Panc1 (cell line): ENCODE data around the gene CLINT1. TPM values are rescaled to one million over a fixed set of nuclear protein-coding genes. Genes with fewer than 3 reads are reported as not detected.
A peak's percentile ranks its signal among the peaks of the same experiment; 100 is the strongest.

Experiments
- ATAC-seq: fragments of 200-7000 bp; cut with Tn5 transposase; 2 replicates; pipeline ENCODE4 v1.9.1; 2020; ENCODE audit warnings: mild to moderate bottlenecking, moderate library complexity
- BruUV-seq: library from RNA; stranded (reverse); fragments of 400-500 nt; replicated peaks from 2 replicates; lab custom pipeline; 2021; lab: Mats Ljungman, UMichigan
- CTCF ChIA-PET: fragments of 300-600 bp; sonication (Branson Sonifier 250); formaldehyde crosslinking; loops from one replicate; lab custom pipeline; 2022; ENCODE audit warnings: antibody characterized with exemption; lab: Charles Lee
- POLR2A ChIA-PET: fragments of 300-600 bp; sonication (Branson Sonifier 250); formaldehyde crosslinking; loops from one replicate; lab custom pipeline; 2022; ENCODE audit warnings: antibody characterized with exemption; lab: Charles Lee
- DNase-seq: peaks from one replicate; pipeline ENCODE4 v3.0.0-alpha.2; 2010; ENCODE audit warnings: low read depth, low spot score
- H3K27ac ChIP-seq: 2 replicates; pipeline ENCODE4 v1.5.1; 2011; ENCODE audit warnings: mild to moderate bottlenecking, low read length, inconsistent platforms
- H3K27me3 ChIP-seq: fragments of 200-500 bp; sonication (Bioruptor generic); 2 replicates; pipeline ENCODE4 v1.6.0; 2014; ENCODE audit warnings: low read length, inconsistent platforms; ENCODE audit not compliant: control insufficient read depth, insufficient read depth
- H3K36me3 ChIP-seq: fragments of 200-500 bp; sonication (Bioruptor generic); 2 replicates; pipeline ENCODE4 v1.5.1; 2014; ENCODE audit warnings: inconsistent platforms, mild to moderate bottlenecking, low read length, moderate library complexity; ENCODE audit not compliant: control insufficient read depth, insufficient read depth
- H3K4me1 ChIP-seq: 2 replicates; pipeline ENCODE4 v1.5.1; 2011; ENCODE audit warnings: inconsistent platforms, mild to moderate bottlenecking, low read length, moderate library complexity; ENCODE audit not compliant: control insufficient read depth, insufficient read depth
- H3K4me3 ChIP-seq, 2 experiments: 2 replicates each; pipeline ENCODE4 v1.5.1; 2011 to 2012; ENCODE audit warnings: low read depth in 2 of 2, low read length in 2 of 2, mild to moderate bottlenecking in 2 of 2, inconsistent platforms in 1 of 2, moderate library complexity in 1 of 2
- H3K9me3 ChIP-seq: fragments of 200-500 bp; sonication (Bioruptor generic); 2 replicates; pipeline ENCODE4 v1.5.1; 2014; ENCODE audit warnings: low read depth, mild to moderate bottlenecking, inconsistent platforms, low read length, moderate library complexity; ENCODE audit not compliant: control insufficient read depth, insufficient read depth
- POLR2AphosphoS5 ChIP-seq: IDR thresholded peaks from 2 replicates; pipeline ENCODE4 v1.6.1; 2012; ENCODE audit warnings: mild to moderate bottlenecking, low read depth, low read length, moderate library complexity
- SIN3A ChIP-seq: IDR thresholded peaks from 2 replicates; pipeline ENCODE4 v1.6.1; 2012; ENCODE audit warnings: low read depth, mild to moderate bottlenecking, low read length, moderate library complexity, borderline replicate concordance; ENCODE audit not compliant: insufficient read depth
- TCF7L2 ChIP-seq: IDR thresholded peaks from 2 replicates; pipeline ENCODE4 v1.6.1; 2011; ENCODE audit warnings: mild to moderate bottlenecking, low read depth, low read length, inconsistent platforms
- in situ Hi-C: cut with HindIII; loops from 2 replicates; pipeline ENCODE4 v1.10.0; 2016; ENCODE audit warnings: low sequenced_read_pairs, low pct_unique_long_range_greater_than_20kb
- intact Hi-C: fragments of 100-400 bp; cut with micrococcal nuclease; formaldehyde crosslinking; loops from one replicate; pipeline ENCODE4 v1.10.0; 2022; ENCODE audit not compliant: unreplicated experiment
- total RNA-seq: library from RNA; stranded (reverse); gene quantifications from one replicate; pipeline ENCODE4 v1.2.1, GENCODE V29; 2021; ENCODE audit not compliant: unreplicated experiment
- TF ChIP-seq, protein P1 (sequence below), 2 experiments: IDR thresholded peaks; 2 replicates each; pipeline ENCODE4 v1.6.1; 2011 to 2012; ENCODE audit warnings: low read depth in 2 of 2, control low read depth in 1 of 2, low read length in 1 of 2, mild to moderate bottlenecking in 1 of 2, moderate library complexity in 1 of 2; ENCODE audit not compliant: insufficient read depth in 1 of 2
- TF ChIP-seq, protein P2 (sequence below): fragments of 450-650 bp; IDR thresholded peaks from 2 replicates; pipeline ENCODE4 v1.5.1; 2017; ENCODE audit warnings: mild to moderate bottlenecking

Gene CLINT1
- total RNA-seq, 1 experiment from 2014 or later, result 81.6 TPM

DNA sequence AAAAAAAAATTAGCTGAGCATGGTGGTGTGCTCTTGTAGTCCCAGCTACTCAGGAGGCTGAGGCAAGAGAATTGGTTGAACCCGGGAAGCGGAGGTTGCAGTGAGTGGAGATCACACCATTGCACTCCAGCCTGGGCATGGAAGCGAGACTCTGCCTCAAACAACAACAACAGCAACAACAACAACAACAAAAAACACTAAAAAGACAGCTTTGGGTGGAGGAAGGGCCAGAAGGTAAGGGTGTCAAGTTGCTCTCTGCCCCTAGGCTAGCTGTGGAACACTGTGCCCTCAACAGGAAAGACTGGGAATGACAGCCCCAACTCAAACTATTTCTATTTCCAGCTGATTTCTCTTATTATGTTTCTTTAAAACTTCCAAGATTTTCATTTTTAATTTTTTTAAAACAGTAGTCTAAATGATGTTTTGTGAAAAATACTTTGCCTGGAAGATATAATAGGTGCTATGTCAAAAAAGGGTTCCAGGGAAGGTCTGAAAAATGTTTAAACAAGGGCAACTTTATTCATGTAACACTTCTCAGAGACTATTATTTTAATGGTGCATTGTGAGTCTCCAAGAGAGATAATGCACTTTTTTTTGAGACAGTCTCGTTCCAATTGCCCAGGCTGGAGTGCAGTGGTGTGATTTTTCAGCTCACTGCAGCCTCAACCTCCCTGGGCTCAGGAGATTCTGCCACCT is 29.9 kb downstream of the CLINT1 start:
- Histone ChIP-seq H3K9me3 (no peaks in the 10 kb centered on the region), H3K27me3 (no peaks in the 10 kb centered on the region), H3K36me3 (no peaks in the 10 kb centered on the region), H3K4me1 (no peaks in the 10 kb centered on the region), H3K27ac (no peak overlapping the region), H3K4me3 (no peak overlapping the region)
- POLR2A ChIA-PET, result no interaction called here
- CTCF ChIA-PET, result no interaction called here
- ATAC-seq (peak; percentile 73; the same call in 1 of the 2 replicates), DNase-seq (no peak)
- in situ Hi-C loops, result no loop called here
- intact Hi-C loops, result no loop called here
- BruUV-seq, result no TSS peak
- TF ChIP-seq, protein P1, sequence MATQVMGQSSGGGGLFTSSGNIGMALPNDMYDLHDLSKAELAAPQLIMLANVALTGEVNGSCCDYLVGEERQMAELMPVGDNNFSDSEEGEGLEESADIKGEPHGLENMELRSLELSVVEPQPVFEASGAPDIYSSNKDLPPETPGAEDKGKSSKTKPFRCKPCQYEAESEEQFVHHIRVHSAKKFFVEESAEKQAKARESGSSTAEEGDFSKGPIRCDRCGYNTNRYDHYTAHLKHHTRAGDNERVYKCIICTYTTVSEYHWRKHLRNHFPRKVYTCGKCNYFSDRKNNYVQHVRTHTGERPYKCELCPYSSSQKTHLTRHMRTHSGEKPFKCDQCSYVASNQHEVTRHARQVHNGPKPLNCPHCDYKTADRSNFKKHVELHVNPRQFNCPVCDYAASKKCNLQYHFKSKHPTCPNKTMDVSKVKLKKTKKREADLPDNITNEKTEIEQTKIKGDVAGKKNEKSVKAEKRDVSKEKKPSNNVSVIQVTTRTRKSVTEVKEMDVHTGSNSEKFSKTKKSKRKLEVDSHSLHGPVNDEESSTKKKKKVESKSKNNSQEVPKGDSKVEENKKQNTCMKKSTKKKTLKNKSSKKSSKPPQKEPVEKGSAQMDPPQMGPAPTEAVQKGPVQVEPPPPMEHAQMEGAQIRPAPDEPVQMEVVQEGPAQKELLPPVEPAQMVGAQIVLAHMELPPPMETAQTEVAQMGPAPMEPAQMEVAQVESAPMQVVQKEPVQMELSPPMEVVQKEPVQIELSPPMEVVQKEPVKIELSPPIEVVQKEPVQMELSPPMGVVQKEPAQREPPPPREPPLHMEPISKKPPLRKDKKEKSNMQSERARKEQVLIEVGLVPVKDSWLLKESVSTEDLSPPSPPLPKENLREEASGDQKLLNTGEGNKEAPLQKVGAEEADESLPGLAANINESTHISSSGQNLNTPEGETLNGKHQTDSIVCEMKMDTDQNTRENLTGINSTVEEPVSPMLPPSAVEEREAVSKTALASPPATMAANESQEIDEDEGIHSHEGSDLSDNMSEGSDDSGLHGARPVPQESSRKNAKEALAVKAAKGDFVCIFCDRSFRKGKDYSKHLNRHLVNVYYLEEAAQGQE (IDR thresholded peaks at IDR 0.05; ENCODE audit: insufficient read depth in 1 of 2, low read depth in 2 of 2, low read length in 1 of 2), result no peak
- TF ChIP-seq SIN3A, result no peak
- TF ChIP-seq, protein P2, sequence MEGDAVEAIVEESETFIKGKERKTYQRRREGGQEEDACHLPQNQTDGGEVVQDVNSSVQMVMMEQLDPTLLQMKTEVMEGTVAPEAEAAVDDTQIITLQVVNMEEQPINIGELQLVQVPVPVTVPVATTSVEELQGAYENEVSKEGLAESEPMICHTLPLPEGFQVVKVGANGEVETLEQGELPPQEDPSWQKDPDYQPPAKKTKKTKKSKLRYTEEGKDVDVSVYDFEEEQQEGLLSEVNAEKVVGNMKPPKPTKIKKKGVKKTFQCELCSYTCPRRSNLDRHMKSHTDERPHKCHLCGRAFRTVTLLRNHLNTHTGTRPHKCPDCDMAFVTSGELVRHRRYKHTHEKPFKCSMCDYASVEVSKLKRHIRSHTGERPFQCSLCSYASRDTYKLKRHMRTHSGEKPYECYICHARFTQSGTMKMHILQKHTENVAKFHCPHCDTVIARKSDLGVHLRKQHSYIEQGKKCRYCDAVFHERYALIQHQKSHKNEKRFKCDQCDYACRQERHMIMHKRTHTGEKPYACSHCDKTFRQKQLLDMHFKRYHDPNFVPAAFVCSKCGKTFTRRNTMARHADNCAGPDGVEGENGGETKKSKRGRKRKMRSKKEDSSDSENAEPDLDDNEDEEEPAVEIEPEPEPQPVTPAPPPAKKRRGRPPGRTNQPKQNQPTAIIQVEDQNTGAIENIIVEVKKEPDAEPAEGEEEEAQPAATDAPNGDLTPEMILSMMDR, result no peak
- no peak for TF ChIP-seq POLR2AphosphoS5
- TF ChIP-seq TCF7L2, result no peak

DNA sequence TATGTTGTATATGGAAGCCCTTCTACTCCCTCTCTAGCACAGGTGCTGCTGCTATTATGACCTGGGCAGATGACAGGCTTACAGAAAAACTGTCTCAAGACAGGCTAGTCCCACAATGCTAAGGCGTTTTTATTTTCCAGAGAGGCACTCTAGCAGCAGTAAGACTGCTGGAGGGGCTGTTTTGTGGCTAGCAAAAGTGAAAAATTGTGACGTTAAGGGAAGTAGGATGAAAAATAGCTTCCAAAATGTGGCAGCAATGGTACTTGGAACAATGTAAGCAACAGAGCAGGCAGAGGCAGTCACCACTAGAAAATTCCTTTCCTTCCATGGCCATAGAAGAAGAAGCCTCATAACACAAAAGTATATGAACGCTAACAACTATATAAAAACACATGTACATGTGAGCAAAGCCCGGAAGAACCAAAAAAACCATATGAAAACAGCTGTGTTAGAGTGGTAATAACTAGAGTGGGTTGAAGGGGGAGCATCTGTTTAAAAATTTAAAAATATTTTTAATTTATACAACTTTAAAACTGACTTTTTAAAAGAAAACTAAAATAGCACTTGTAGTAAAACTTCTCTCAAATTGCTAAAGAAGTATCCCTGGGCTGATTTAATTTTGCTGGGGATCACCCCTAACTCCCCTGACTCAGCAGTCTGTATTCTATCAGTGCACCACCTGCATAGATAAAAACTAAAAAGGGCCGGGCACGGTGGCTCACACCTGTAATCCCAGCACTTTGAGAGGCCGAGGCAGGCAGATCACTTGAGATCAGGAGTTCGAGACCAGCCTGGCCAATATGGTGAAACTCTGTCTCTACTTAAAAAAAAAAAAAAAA is 30.6 kb downstream of the CLINT1 start:
- no peaks in the 10 kb centered on the region for H3K36me3 ChIP-seq
- no peak for ATAC-seq
- no peaks in the 10 kb centered on the region for H3K9me3 ChIP-seq
- in situ Hi-C loops (no loop called here), intact Hi-C loops (no loop called here)
- ChIA-PET POLR2A (no interaction called here), CTCF (no interaction called here)
- DNase-seq, result no peak
- H3K4me1 ChIP-seq, result no peaks in the 10 kb centered on the region
- no peak overlapping the region for H3K27ac ChIP-seq
- H3K27me3 ChIP-seq, result no peaks in the 10 kb centered on the region
- no peak overlapping the region for H3K4me3 ChIP-seq
- TF ChIP-seq, protein P2, result no peak
- TF ChIP-seq SIN3A (no peak), TCF7L2 (no peak)
- TF ChIP-seq, protein P1 (IDR thresholded peaks at IDR 0.05; ENCODE audit: insufficient read depth in 1 of 2, low read depth in 2 of 2, low read length in 1 of 2), result no peak
- BruUV-seq, result no TSS peak
